Fibroblast of lung (primary cell): ENCODE results near the gene SPO11.

Source experiments
- EZH2 ChIP-seq: IDR thresholded peaks from 2 replicates; pipeline ENCODE4 v1.5.1; 2012; ENCODE audit warnings: low read length, control low read depth, mild to moderate bottlenecking; ENCODE audit errors: missing control alignments
- TF ChIP-seq, protein P1 (sequence below), 2 donors: IDR thresholded peaks in 1 of 2; conservative IDR thresholded peaks in 1 of 2; 1 replicate in 1 of 2; 2 replicates in 1 of 2; pipeline ENCODE4 v1.5.1; 2011 to 2012; ENCODE audit warnings: low read length in 2 of 2, control low read depth in 1 of 2, inconsistent platforms in 1 of 2, low read depth in 1 of 2, mild to moderate bottlenecking in 1 of 2

DNA sequence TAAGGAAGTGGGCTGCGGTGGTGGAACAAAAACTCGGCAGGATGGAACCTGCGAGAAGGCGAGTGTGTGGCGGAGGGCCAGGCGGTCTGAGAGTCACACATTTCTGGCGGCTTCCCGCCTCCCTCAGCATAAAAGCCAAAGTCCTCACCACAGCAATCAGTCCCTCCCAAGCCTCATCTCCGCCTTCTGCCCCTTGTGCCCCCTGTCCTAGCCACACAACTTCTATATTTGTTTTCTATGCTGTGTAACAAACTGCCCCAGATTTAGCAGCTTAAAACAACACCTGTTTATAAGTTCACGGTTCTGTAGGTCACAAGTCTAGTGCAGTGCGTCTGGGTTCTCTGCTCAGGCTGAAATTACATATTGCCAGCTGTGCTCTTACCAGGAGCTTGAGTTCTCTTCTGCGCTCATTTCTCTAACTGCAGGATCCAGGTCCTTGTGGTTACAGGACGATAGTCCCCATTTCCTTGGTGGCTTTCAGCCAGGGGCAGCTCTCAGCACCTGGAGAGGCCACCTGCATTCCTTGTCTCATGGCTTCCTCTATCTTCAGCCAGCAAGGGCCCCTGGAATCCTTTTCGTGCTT, 11.7 kb upstream of the SPO11 start:
- TF ChIP-seq, protein P1, sequence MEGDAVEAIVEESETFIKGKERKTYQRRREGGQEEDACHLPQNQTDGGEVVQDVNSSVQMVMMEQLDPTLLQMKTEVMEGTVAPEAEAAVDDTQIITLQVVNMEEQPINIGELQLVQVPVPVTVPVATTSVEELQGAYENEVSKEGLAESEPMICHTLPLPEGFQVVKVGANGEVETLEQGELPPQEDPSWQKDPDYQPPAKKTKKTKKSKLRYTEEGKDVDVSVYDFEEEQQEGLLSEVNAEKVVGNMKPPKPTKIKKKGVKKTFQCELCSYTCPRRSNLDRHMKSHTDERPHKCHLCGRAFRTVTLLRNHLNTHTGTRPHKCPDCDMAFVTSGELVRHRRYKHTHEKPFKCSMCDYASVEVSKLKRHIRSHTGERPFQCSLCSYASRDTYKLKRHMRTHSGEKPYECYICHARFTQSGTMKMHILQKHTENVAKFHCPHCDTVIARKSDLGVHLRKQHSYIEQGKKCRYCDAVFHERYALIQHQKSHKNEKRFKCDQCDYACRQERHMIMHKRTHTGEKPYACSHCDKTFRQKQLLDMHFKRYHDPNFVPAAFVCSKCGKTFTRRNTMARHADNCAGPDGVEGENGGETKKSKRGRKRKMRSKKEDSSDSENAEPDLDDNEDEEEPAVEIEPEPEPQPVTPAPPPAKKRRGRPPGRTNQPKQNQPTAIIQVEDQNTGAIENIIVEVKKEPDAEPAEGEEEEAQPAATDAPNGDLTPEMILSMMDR (conservative IDR thresholded peaks at IDR 0.05 in 1 of 2, IDR thresholded peaks at IDR 0.05 in 1 of 2; ENCODE audit: low read depth in 1 of 2, low read length in 2 of 2) = no peak
- no peak for TF ChIP-seq EZH2
